ENCODE measurements around the gene TYMS.

TYMS gene

GRCh38 chr18:706405-706804, 49.0 kb downstream of the TYMS start:
- TF ChIP-seq ZNF384 (IDR thresholded peaks at IDR 0.05): no peak
- no peak for TF ChIP-seq FOXK2 (IDR thresholded peaks at IDR 0.05)
- no peak for TF ChIP-seq FOXM1 (IDR thresholded peaks at IDR 0.05; ENCODE audit: borderline replicate concordance)
- no peak for TF ChIP-seq TARDBP (IDR thresholded peaks at IDR 0.05)
- ChIA-PET POLR2A (no interaction called here), CTCF (no interaction called here)
- DNase-seq (ENCODE audit: extremely low spot score): no peak

GRCh38 chr18:708096-708495, 50.6 kb downstream of the TYMS start:
- POLR2A ChIA-PET: no interaction called here
- CTCF ChIA-PET: no interaction called here
- TF ChIP-seq FOXM1 (IDR thresholded peaks at IDR 0.05; ENCODE audit: borderline replicate concordance) (no peak), L3MBTL2 (conservative IDR thresholded peaks at IDR 0.05) (no peak), ARNT (IDR thresholded peaks at IDR 0.05) (no peak), NFRKB (IDR thresholded peaks at IDR 0.05) (no peak), FOXA1 (IDR thresholded peaks at IDR 0.05) (no peak), CTBP1 (IDR thresholded peaks at IDR 0.05; ENCODE audit: borderline replicate concordance) (no peak), LEF1 (IDR thresholded peaks at IDR 0.05; ENCODE audit: borderline replicate concordance) (no peak), SP1 (IDR thresholded peaks at IDR 0.05) (no peak), FOXK2 (IDR thresholded peaks at IDR 0.05) (no peak), PKNOX1 (IDR thresholded peaks at IDR 0.05) (no peak), HDGF (IDR thresholded peaks at IDR 0.05; ENCODE audit: borderline replicate concordance) (no peak), SUZ12 (IDR thresholded peaks at IDR 0.05) (no peak), BHLHE40 (IDR thresholded peaks at IDR 0.05; ENCODE audit: borderline replicate concordance) (no peak), TARDBP (IDR thresholded peaks at IDR 0.05) (no peak), ZNF384 (IDR thresholded peaks at IDR 0.05) (no peak), ELF4 (IDR thresholded peaks at IDR 0.05) (no peak)
- DNase-seq (ENCODE audit: extremely low spot score): no peak

GRCh38 chr18:709771-710170, 52.3 kb downstream of the TYMS start:
- ChIA-PET POLR2A (no interaction called here), CTCF (no interaction called here)
- no peak for DNase-seq (ENCODE audit: extremely low spot score)
- TF ChIP-seq NFRKB (IDR thresholded peaks at IDR 0.05) (no peak), TARDBP (IDR thresholded peaks at IDR 0.05) (no peak), SP1 (IDR thresholded peaks at IDR 0.05) (no peak), SUZ12 (IDR thresholded peaks at IDR 0.05) (no peak), PKNOX1 (IDR thresholded peaks at IDR 0.05) (no peak), FOXA1 (IDR thresholded peaks at IDR 0.05) (no peak), ZNF384 (IDR thresholded peaks at IDR 0.05) (no peak), FOXM1 (IDR thresholded peaks at IDR 0.05; ENCODE audit: borderline replicate concordance) (no peak), LEF1 (IDR thresholded peaks at IDR 0.05; ENCODE audit: borderline replicate concordance) (no peak), BHLHE40 (IDR thresholded peaks at IDR 0.05; ENCODE audit: borderline replicate concordance) (no peak), HDGF (IDR thresholded peaks at IDR 0.05; ENCODE audit: borderline replicate concordance) (no peak), ELF4 (IDR thresholded peaks at IDR 0.05) (no peak), FOXK2 (IDR thresholded peaks at IDR 0.05) (no peak), CTBP1 (IDR thresholded peaks at IDR 0.05; ENCODE audit: borderline replicate concordance) (no peak)

GRCh38 chr18:710418-711300, 53.2 kb downstream of the TYMS start:
- ChIA-PET POLR2A (no interaction called here), CTCF (no interaction called here)
- no peak for DNase-seq (ENCODE audit: extremely low spot score)
- TF ChIP-seq NFRKB (IDR thresholded peaks at IDR 0.05) (no peak), L3MBTL2 (conservative IDR thresholded peaks at IDR 0.05) (no peak), ELF4 (IDR thresholded peaks at IDR 0.05) (no peak), BHLHE40 (IDR thresholded peaks at IDR 0.05; ENCODE audit: borderline replicate concordance) (no peak), FOXM1 (IDR thresholded peaks at IDR 0.05; ENCODE audit: borderline replicate concordance) (no peak), SP1 (IDR thresholded peaks at IDR 0.05) (no peak), ARNT (IDR thresholded peaks at IDR 0.05) (no peak)

GRCh38 chr18:711310-711656, 53.8 kb downstream of the TYMS start:
- ChIA-PET POLR2A (no interaction called here), CTCF (no interaction called here)
- no peak for DNase-seq (ENCODE audit: extremely low spot score)
- no peak for TF ChIP-seq SUZ12 (IDR thresholded peaks at IDR 0.05)
- peak; percentile 10; the same call in 1 of the 2 replicates for TF ChIP-seq L3MBTL2 (conservative IDR thresholded peaks at IDR 0.05)

- no peak for TF ChIP-seq CTBP1 (IDR thresholded peaks at IDR 0.05; ENCODE audit: borderline replicate concordance)
- TF ChIP-seq L3MBTL2 (conservative IDR thresholded peaks at IDR 0.05): peak; percentile 39; the same call in 1 of the 2 replicates
- ChIA-PET POLR2A (interaction anchor here (1.1 to 1.5 kb wide), 3 partner anchors 9 to 120 kb away, joined by 3 to 6 read pairs (median 3); no protein-coding TSS in a partner anchor), CTCF (interaction anchor here (1.0 to 1.6 kb wide), 4 partner anchors 9 to 119 kb away, joined by 3 to 4 read pairs (median 4); no protein-coding TSS in a partner anchor)
- DNase-seq (ENCODE audit: extremely low spot score): peak; percentile 36
Observed at GRCh38 chr18:711657-712400, 54.4 kb downstream of the TYMS start.

Measured in HEK293T (cell line).